HG03354 (cell line): ENCODE results near the gene QARS1.

Experiments used
- ATAC-seq: cut with Tn5 transposase; IDR thresholded peaks from one replicate; pipeline ENCODE4 v1.9.1; 2021; ENCODE audit warnings: mild to moderate bottlenecking; ENCODE audit not compliant: unreplicated experiment, poor library complexity, severe bottlenecking

QARS1 gene

DNA sequence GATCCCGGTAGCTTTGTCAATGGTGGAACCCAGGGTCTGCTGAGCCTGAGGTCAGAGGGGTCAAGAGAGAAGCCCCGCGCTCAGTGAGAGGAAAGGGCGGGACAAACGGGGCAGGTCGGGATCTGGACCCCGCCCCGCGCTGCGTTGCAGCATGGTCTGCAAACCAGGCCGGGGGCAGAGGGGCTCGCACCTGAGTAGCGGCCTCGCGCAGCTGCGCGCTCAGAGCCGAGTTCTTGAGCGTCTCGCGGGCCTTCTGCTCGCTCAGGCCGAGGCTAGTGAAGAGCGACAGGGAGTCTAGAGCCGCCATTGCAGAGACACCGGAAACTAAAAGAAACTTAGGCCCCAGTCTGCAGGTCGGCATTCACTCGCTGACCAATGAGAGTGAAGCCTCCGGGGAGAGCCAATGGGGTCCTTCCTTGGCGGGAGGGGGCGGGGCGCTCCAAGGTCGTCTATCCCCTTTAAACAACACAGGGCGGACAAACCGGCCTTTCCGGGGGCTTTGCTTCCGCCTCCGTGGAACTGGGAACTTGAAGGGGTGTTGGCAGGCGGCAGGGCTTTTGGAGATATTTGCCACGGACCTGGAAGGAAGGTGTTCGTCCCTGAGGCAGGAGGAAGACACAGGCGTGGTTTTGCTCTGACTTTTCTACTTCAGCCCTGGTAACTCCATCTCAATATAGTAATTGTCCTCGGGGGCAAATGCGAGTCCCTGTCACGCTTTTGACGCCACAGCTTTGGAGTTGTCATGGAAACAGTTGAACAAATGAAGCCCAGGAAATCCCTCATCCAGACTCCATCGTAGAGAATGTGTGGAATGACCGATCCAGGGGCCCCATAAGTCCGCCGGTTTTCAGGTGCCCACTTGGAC is at the start of gene QARS1:
QARS1 (minus strand) TSS at position 331 of the 865 bp plus-strand sequence; CDS start at position 307, 24 bp downstream.
- ATAC-seq, result peak; percentile 94

DNA sequence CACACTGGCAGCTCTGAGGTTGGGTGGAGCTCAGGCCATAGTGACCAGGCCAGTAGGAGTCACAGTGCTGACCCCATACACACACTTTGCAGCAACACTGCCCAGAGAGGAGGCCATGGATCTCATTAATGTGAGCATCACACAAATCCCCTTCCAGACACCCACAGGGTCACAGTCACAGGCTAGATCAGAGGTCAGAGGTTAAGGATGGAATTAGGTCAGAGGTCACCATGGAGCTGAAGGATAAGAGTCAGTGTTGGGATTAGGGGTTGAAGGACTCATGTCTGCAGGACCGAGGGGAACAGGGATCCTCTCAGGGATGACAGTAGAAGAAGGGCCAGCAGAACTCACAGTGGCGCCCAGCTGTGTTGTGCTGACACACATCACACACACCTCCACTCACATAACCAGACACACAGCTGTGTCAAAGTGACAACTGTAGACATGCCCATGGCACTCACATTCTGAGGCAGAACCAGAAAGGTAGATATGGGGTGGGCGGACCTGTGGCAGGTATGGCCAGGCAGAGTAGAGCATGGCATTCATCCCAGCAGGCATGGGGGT is 48.9 kb upstream of the QARS1 start:
- no peak for ATAC-seq

- ATAC-seq, result no peak
These were observed 47.1 kb upstream of the QARS1 start for GRCh38 chr3:49151610-49152009.

- no peak for ATAC-seq
These were observed 43.6 kb upstream of the QARS1 start for GRCh38 chr3:49148159-49148558.

- ATAC-seq, result no peak
These were observed 35.5 kb upstream of the QARS1 start for GRCh38 chr3:49140080-49140479.

GRCh38 chr3:49135499-49135898 is 30.9 kb upstream of the QARS1 start:
- ATAC-seq, result no peak

DNA sequence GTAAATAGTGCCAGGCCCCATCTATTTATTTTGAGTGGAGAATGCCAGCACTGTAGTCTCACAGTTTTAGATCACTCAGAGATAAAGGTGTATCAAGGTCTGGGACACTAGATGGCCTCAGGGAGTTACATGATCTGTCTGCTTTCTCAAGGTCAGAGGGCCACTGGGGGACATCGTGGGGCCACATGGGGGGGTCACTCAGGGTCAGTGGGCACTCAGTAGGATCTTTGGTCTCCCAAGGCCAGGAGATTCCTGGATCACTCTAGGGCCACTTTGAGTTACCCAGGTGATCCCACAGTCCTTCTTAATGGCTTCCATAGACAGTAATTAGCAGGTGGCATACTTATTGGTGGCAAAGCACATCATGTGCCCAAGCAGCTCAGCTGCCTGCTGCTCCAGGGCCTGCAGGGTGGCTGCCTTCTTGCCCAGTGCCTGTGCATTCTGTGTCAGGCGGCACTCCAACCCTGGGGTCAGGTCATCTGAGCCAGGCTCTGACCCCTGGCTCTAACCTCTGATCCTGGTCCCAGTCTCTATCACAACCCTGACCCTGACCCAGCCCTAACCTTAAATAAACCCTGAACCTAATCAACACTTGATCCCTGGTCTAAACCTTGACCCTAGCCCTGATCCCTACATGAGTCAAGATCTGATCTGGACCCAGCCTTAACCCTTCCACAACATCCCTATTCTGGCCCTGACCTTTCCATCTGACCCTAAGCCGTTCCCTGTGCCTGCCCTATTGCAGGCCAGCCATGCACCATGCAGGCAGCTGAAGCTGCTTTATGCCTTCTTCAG is 30.1 kb upstream of the QARS1 start:
- ATAC-seq, result no peak

GRCh38 chr3:49133226-49133951 is 28.8 kb upstream of the QARS1 start:
- ATAC-seq, result no peak

DNA sequence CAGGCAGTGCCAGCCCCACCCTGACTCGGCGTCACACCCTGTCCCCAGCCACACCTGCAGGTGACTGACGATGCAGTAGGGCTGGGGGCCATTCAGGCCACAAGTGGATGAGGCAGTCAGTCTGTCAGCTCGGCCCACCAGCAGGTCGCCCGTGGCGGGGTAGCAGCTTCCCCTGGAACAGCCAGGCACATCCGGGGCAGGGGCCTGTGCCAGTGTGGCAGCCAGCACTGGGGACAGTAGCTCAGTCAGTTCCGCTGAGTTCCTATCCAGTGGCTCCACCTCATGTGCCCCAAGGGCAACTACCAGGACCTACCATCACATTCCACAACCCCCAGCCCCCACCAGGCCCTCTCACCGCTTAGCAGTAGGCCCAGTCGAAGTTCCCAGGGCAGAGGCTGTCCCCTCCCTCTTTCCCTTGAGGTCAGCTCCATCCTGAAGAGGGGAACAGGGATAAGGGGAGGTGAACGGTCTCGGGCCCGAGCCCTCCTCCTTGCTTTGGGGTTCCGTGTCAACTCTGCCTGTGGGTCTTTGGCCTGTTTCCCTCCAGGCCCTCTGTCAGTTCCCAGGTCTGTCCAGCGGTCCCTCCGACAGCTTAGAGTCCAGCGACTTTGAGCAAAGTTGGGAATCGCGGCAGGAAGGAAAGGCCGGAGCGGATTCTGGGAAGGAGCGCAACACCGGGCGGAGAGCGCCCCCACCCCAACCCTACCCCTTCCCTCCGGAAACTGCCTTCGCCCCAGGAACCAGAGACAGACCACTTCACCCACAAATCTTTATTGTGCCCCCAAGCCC is 28.1 kb upstream of the QARS1 start, which contains the start of gene LAMB2:
LAMB2 (minus strand) TSS at position 614 of the 789 bp plus-strand sequence; CDS start at position 431, 183 bp downstream.
- no peak for ATAC-seq

DNA sequence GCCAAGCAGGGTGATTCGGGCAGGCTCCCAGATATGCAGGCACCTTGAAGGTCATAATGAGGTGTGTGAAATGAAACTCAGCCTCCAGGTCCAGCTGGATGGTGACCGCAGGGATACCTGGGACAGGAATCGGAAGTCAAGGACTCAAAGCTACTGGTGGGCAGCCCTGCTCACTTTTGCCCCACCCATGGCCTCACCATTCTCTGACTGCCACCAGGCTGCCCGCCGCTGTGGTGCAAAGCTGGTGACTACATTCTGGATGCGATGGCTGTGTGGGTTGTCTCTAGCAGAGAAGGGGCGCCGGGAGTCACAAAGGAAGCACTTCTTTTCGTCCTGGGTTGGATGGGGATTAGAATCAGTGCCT is 27.5 kb upstream of the QARS1 start:
- no peak for ATAC-seq

- no peak for ATAC-seq
These were observed 27.0 kb upstream of the QARS1 start for GRCh38 chr3:49131576-49131975.

GRCh38 chr3:49131040-49131439 is 26.5 kb upstream of the QARS1 start:
- ATAC-seq, result no peak

DNA sequence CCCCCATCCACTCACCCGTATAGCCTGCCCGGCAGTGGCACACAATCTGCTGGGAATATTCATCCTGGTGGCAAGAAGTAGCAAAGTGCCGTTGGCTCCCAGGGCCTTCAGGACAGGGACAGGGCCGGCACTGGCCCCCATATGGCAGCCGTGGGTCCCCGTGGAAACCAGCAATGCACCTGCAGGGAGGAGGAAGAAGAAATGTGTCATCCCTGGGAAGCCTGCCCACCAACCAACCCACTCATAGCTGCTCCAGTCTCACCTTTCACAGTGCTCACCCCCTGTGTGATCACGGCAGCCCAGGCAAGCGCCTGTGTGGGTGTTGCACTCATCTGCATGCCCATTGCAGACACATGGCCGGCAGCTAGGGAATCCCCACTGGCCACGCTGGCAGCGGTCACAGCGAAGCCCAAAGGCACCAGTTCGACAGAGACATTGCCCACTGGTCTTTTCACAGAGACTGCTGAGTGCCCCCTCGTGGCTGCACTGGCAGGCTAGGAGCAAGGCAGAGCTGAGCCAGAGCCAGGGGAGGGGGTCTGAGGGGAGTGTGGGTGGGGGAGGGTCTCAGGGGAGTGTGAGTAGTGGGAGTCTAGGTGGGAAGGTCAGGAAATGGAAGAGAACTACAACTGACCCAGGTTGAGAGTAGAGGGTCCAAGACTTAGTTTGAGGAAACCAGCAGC is 20.6 kb upstream of the QARS1 start:
- ATAC-seq, result no peak

DNA sequence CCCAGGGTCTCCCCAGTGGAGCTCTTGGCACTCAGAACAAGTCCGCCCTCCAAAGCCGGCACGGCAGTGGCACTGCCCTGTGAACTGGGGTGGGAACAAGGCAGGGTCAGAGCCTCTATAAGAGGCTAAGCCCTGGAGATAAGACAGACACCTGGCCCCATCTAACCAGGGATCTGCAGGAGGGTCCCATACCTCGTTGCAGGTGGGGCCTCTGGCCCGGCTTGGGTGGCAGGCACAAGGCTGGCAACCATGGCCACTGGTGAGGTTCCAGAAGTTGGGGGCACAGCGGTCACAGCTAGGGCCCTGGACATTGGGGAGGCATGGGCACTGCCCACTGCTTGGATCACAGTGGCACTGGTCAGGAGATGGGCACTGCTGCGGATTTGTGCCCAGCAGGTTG is 19.6 kb upstream of the QARS1 start:
- no peak for ATAC-seq

GRCh38 chr3:49123687-49124086 is 19.1 kb upstream of the QARS1 start:
- ATAC-seq, result no peak

GRCh38 chr3:49122886-49123545 is 18.5 kb upstream of the QARS1 start:
- ATAC-seq, result no peak

DNA sequence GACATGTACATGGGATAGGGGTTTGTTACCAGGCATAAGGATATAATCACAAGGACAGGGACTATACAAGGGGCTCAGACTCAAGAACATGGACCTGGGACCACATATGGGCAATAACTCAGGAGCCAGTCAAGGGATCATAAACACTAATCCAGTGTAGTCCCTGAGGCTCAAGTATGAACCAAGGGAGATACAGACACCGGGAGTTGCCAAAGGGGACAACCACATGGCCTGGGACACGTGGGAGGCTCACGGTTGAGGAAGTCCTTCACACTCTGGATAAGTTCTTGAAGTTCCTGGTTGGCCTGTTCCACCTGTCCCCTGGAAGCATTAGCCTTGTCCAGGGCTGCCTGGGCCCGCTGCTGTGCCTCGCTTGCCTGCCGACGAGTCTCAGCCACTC is 17.9 kb upstream of the QARS1 start:
- no peak for ATAC-seq

DNA sequence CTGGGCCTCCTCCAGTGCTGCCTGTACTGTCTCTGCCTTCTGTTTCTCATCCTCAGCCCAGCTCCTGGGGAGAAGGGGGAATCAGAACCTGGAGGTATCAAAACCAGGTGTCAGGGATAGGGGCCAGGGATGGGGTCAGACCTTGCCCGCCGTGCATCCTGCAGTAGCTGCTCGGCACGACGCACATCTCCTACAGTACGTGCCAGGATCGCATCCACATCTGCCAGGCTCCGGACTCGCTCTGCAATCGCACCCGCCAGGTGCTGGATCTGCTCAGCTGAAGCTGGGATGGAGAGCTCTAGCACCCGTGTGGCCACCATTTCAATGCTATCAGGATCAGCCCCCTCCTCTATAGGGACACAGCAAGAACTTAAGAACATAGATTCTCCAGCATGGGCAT is 17.5 kb upstream of the QARS1 start:
- no peak for ATAC-seq
